SK-N-SH (cell line): ENCODE results near the gene APPL2. TPM values are rescaled to one million over a fixed set of nuclear protein-coding genes. Genes with fewer than 3 reads are reported as not detected.

Experiments used
- CTCF ChIA-PET: fragments of 300-600, 350-600 bp; formaldehyde crosslinking; extraction: SDS; loops from one replicate; lab custom pipeline; 2021; lab: Yijun Ruan, JAX
- POLR2A ChIA-PET: fragments of 350-600 bp; sonication (Branson Sonifier 250); formaldehyde crosslinking; extraction: SDS; loops from one replicate; lab custom pipeline; 2020; ENCODE audit warnings: antibody characterized with exemption, inconsistent platforms; lab: Yijun Ruan, JAX
- DNase-seq: peaks from one replicate; pipeline ENCODE4 v3.0.0; 2012
- H2AFZ ChIP-seq: fragments of 200-600 bp; sonication (generic); 2 replicates; pipeline ENCODE4 v1.8.1; 2016; ENCODE audit warnings: antibody characterized with exemption, mild to moderate bottlenecking, low read depth
- H3F3A ChIP-seq: fragments of 200-600 bp; sonication (generic); replicated peaks from 2 replicates; pipeline ENCODE3; 2016; ENCODE audit warnings: antibody characterized with exemption, mild to moderate bottlenecking; ENCODE audit not compliant: insufficient read depth
- H3K27ac ChIP-seq, 2 experiments: fragments of 200-500 bp in 1 of 2; fragments of 200-600 bp in 1 of 2; sonication (Bioruptor generic) in 1 of 2; sonication (generic), shearing (Covaris generic) in 1 of 2; 2 replicates each; pipeline versions ENCODE4 v1.5.1 to v1.6.1; 2014 to 2016; ENCODE audit warnings: low read depth in 2 of 2, inconsistent platforms in 1 of 2, low read length in 1 of 2, mild to moderate bottlenecking in 1 of 2, mixed read lengths in 1 of 2
- H3K27me3 ChIP-seq: fragments of 200-600 bp; sonication (generic), shearing (Covaris generic); 2 replicates; pipeline ENCODE4 v1.6.1; 2016; ENCODE audit warnings: mixed run types; ENCODE audit not compliant: insufficient read depth
- H3K36me3 ChIP-seq, 2 experiments: fragments of 200-500 bp in 1 of 2; fragments of 200-600 bp in 1 of 2; sonication (Bioruptor generic) in 1 of 2; sonication (generic) in 1 of 2; replicated peaks in 1 of 2; 2 replicates each; pipeline versions ENCODE3 to v1.5.1; 2014 to 2016; ENCODE audit warnings: low read length in 1 of 2, mild to moderate bottlenecking in 1 of 2; ENCODE audit not compliant: insufficient read depth in 2 of 2, control insufficient read depth in 1 of 2
- H3K4me1 ChIP-seq, 2 experiments: fragments of 200-500 bp in 1 of 2; fragments of 200-600 bp in 1 of 2; sonication (Bioruptor generic) in 1 of 2; sonication (generic), shearing (Covaris generic) in 1 of 2; 2 replicates each; pipeline versions ENCODE4 v1.5.1 to v1.6.1; 2014 to 2016; ENCODE audit warnings: low read depth in 1 of 2, low read length in 1 of 2, mixed run types in 1 of 2; ENCODE audit not compliant: insufficient read depth in 2 of 2, control insufficient read depth in 1 of 2
- H3K4me2 ChIP-seq: fragments of 200-600 bp; sonication (generic), shearing (Covaris generic); 2 replicates; pipeline ENCODE4 v1.6.1; 2017; ENCODE audit warnings: mixed run types
- H3K4me3 ChIP-seq, 2 experiments: fragments of 200-500 bp in 1 of 2; fragments of 200-600 bp in 1 of 2; sonication (Bioruptor generic) in 1 of 2; sonication (generic), shearing (Covaris generic) in 1 of 2; 2 replicates each; pipeline versions ENCODE4 v1.5.1 to v1.8.1; 2014 to 2016; ENCODE audit warnings: low read depth in 2 of 2, inconsistent platforms in 1 of 2, low read length in 1 of 2, mild to moderate bottlenecking in 1 of 2, mixed read lengths in 1 of 2, moderate library complexity in 1 of 2
- H3K79me2 ChIP-seq: fragments of 200-600 bp; sonication (generic); 2 replicates; pipeline ENCODE4 v1.8.1; 2017; ENCODE audit warnings: mild to moderate bottlenecking; ENCODE audit not compliant: insufficient read depth
- H3K9ac ChIP-seq: fragments of 200-600 bp; sonication (generic); 2 replicates; pipeline ENCODE4 v1.6.1; 2017; ENCODE audit warnings: mixed run types
- H3K9me2 ChIP-seq: fragments of 200-600 bp; sonication (generic); 2 replicates; pipeline ENCODE4 v1.6.1; 2017; ENCODE audit warnings: mixed run types
- H3K9me3 ChIP-seq: fragments of 200-600 bp; sonication (generic); 2 replicates; pipeline ENCODE4 v1.6.1; 2017; ENCODE audit warnings: mixed run types, mild to moderate bottlenecking, moderate library complexity
- H4K20me1 ChIP-seq: fragments of 200-600 bp; sonication (generic); 2 replicates; pipeline ENCODE4 v1.6.1; 2017; ENCODE audit warnings: mild to moderate bottlenecking, mixed run types; ENCODE audit not compliant: insufficient read depth
- ELF1 ChIP-seq: IDR thresholded peaks from 2 replicates; pipeline ENCODE4 v1.4.0; 2012
- EZH2phosphoT487 ChIP-seq: fragments of 200-600 bp; sonication (generic); IDR thresholded peaks from 2 replicates; pipeline ENCODE4 v1.6.1; 2017; ENCODE audit warnings: low read depth, mixed run types, mild to moderate bottlenecking, antibody characterized with exemption, moderate library complexity, borderline replicate concordance
- FOXJ3 ChIP-seq: sonication (generic); formaldehyde crosslinking; IDR thresholded peaks from 2 replicates; pipeline ENCODE4 v1.5.1; 2020; ENCODE audit warnings: mild to moderate bottlenecking, missing genetic modification reagents
- FOXM1 ChIP-seq: IDR thresholded peaks from 2 replicates; pipeline ENCODE4 v1.4.0; 2012; ENCODE audit warnings: low read depth, mild to moderate bottlenecking
- GABPA ChIP-seq: IDR thresholded peaks from 2 replicates; pipeline ENCODE4 v1.4.0; 2012; ENCODE audit warnings: low read depth, mild to moderate bottlenecking
- GATA2 ChIP-seq: sonication (generic); formaldehyde crosslinking; IDR thresholded peaks from 2 replicates; pipeline ENCODE4 v1.5.0; 2020; ENCODE audit warnings: mild to moderate bottlenecking, missing genetic modification reagents
- IRF3 ChIP-seq: fragments of 150-350 bp; IDR thresholded peaks from 2 replicates; pipeline ENCODE4 v1.6.1; 2016; ENCODE audit warnings: mild to moderate bottlenecking, low read depth, low read length
- NRF1 ChIP-seq: IDR thresholded peaks from 2 replicates; pipeline ENCODE4 v1.6.1; 2012; ENCODE audit warnings: low read depth, mild to moderate bottlenecking, low read length
- POLR2AphosphoS5 ChIP-seq: IDR thresholded peaks from 2 replicates; pipeline ENCODE4 v1.6.1; 2012; ENCODE audit warnings: low read depth, low read length
- RCOR1 ChIP-seq: fragments of 150-350 bp; IDR thresholded peaks from 2 replicates; pipeline ENCODE4 v1.6.1; 2017; ENCODE audit warnings: antibody characterized with exemption, low read length
- REST ChIP-seq: IDR thresholded peaks from 2 replicates; pipeline ENCODE4 v1.6.1; 2012; ENCODE audit warnings: mild to moderate bottlenecking, low read depth, low read length, moderate library complexity
- RFX5 ChIP-seq: IDR thresholded peaks from 2 replicates; pipeline ENCODE4 v1.6.1; 2012; ENCODE audit warnings: mild to moderate bottlenecking, improper control_type of control experiment, low read length
- RXRA ChIP-seq: IDR thresholded peaks from 2 replicates; pipeline ENCODE4 v1.4.0; 2012; ENCODE audit warnings: low read depth, mild to moderate bottlenecking, borderline replicate concordance
- SIN3A ChIP-seq: IDR thresholded peaks from 2 replicates; pipeline ENCODE4 v1.6.1; 2012; ENCODE audit warnings: low read depth, mild to moderate bottlenecking, low read length, moderate library complexity, borderline replicate concordance
- SMC3 ChIP-seq: IDR thresholded peaks from 2 replicates; pipeline ENCODE4 v1.6.1; 2012; ENCODE audit warnings: low read depth, low read length, improper control_type of control experiment
- TAF1 ChIP-seq: IDR thresholded peaks from 2 replicates; pipeline ENCODE4 v1.6.1; 2012; ENCODE audit warnings: low read depth, mild to moderate bottlenecking, low read length, moderate library complexity, borderline replicate concordance
- TEAD4 ChIP-seq: IDR thresholded peaks from 2 replicates; pipeline ENCODE4 v1.4.0; 2012; ENCODE audit warnings: mild to moderate bottlenecking, borderline replicate concordance; ENCODE audit not compliant: insufficient read depth
- YY1 ChIP-seq: IDR thresholded peaks from 2 replicates; pipeline ENCODE4 v1.4.0; 2012; ENCODE audit warnings: low read depth, mild to moderate bottlenecking
- WGBS: methylation state at CpG from one replicate; pipeline ENCODE4 v1.1.6; 2017; ENCODE audit warnings: low lambda C conversion rate; 5-methylcytosine and 5-hydroxymethylcytosine counted together
- polyA plus RNA-seq, 3 experiments: library from polyadenylated mRNA; depleted of rRNA; stranded (reverse); fragments of >200 nt; gene quantifications; 2 replicates each; pipeline ENCODE4 v1.2.3, GENCODE V29; 2012

APPL2 gene
- polyA plus RNA-seq, 1 of the 3 experiments (the other 2 are of a cell fraction), result 59.2 TPM

GRCh38 chr12:105231396-105231795, 4.6 kb downstream of the APPL2 start:
- CTCF ChIA-PET, result interaction anchor here (1.1 kb wide), 1 partner anchor 12 kb away, joined by 3 read pairs; no protein-coding TSS in a partner anchor
- H3K9ac ChIP-seq, result peak overlapping the region; percentile 4; the same call in 1 of the 2 replicates
- peak overlapping the region; percentile 83; the same call in 1 of the 2 replicates for H3K4me2 ChIP-seq
- peaks cover 49% of the 10 kb centered on the region for H3F3A ChIP-seq
- no peak overlapping the region for H3K4me3 ChIP-seq
- peaks cover 35 to 38% of the 10 kb centered on the region in 2 experiments for H3K36me3 ChIP-seq
- no peaks in the 10 kb centered on the region for H3K9me2 ChIP-seq
- H3K9me3 ChIP-seq, result no peaks in the 10 kb centered on the region
- peaks cover 11 to 49% of the 10 kb centered on the region in 2 experiments for H3K4me1 ChIP-seq
- no peak for DNase-seq
- TF ChIP-seq GABPA (no peak), EZH2phosphoT487 (no peak), REST (no peak), RFX5 (no peak), POLR2AphosphoS5 (no peak), RXRA (no peak), NRF1 (no peak), YY1 (no peak), RCOR1 (no peak)
- no peaks in the 10 kb centered on the region for H3K27me3 ChIP-seq
- peaks cover 92% of the 10 kb centered on the region for H3K79me2 ChIP-seq
- no peak overlapping the region for H2AFZ ChIP-seq
- POLR2A ChIA-PET, result no interaction called here
- 87% methylated on average over 5 of the region's 5 CpGs for WGBS
- H4K20me1 ChIP-seq, result peaks cover 15% of the 10 kb centered on the region; the same call in 1 of the 2 replicates
- H3K27ac ChIP-seq, result peak overlapping the region in 1 of 2 experiments; percentile 88; a peak in 1 of 4 replicates

- no peak overlapping the region; a peak in 1 of 4 replicates for H3K4me3 ChIP-seq
- ChIA-PET POLR2A (no interaction called here), CTCF (no interaction called here)
- peak overlapping the region; percentile 24; the same call in 1 of the 2 replicates for H3K9ac ChIP-seq
- peaks cover 14% of the 10 kb centered on the region; the same call in 1 of the 2 replicates for H4K20me1 ChIP-seq
- peak overlapping the region; percentile 83 for H3K4me2 ChIP-seq
- peaks cover 20 to 60% of the 10 kb centered on the region in 2 experiments for H3K4me1 ChIP-seq
- H3K36me3 ChIP-seq, result peaks cover 51 to 54% of the 10 kb centered on the region in 2 experiments
- peaks cover 94% of the 10 kb centered on the region for H3K79me2 ChIP-seq
- 85% methylated on average over 2 of the region's 2 CpGs for WGBS
- no peaks in the 10 kb centered on the region for H3K9me3 ChIP-seq
- DNase-seq, result no peak
- H2AFZ ChIP-seq, result no peak overlapping the region
- peak overlapping the region in 1 of 2 experiments; percentile 88; a peak in 2 of 4 replicates for H3K27ac ChIP-seq
- no peaks in the 10 kb centered on the region for H3K9me2 ChIP-seq
- H3F3A ChIP-seq, result peaks cover 54% of the 10 kb centered on the region
- no peaks in the 10 kb centered on the region for H3K27me3 ChIP-seq
- no peak for TF ChIP-seq IRF3
- no peak for TF ChIP-seq TAF1
- no peak for TF ChIP-seq RXRA
- no peak for TF ChIP-seq FOXJ3 (CRISPR knock-in tag)
- no peak for TF ChIP-seq ELF1
- no peak for TF ChIP-seq SMC3
- no peak for TF ChIP-seq EZH2phosphoT487
- TF ChIP-seq NRF1, result no peak
- no peak for TF ChIP-seq FOXM1
- no peak for TF ChIP-seq GATA2 (CRISPR knock-in tag)
- no peak for TF ChIP-seq RCOR1
- TF ChIP-seq REST, result no peak
- no peak for TF ChIP-seq SIN3A
- no peak for TF ChIP-seq TEAD4
Measured at GRCh38 chr12:105229371-105229770, 6.6 kb downstream of the APPL2 start.
